Spleen (tissue), 11 donors: ENCODE measurements around the gene TWIST1. TPM values are rescaled to one million over a fixed set of nuclear protein-coding genes. Genes with fewer than 3 reads are reported as not detected.
A peak's percentile ranks its signal among the peaks of the same experiment; 100 is the strongest.

Source experiments
- DNase-seq: peaks from one replicate; pipeline ENCODE4 v3.0.0-alpha.2; 2020
- H3K27ac ChIP-seq, 8 donors: fragments of 200-600 bp; sonication (generic) in 7 of 8; 1 replicate in 4 of 8; 2 replicates in 4 of 8; pipeline versions ENCODE4 v1.5.0 to v1.8.0; 2016 to 2021; ENCODE audit warnings: inconsistent platforms in 4 of 8, mild to moderate bottlenecking in 4 of 8, moderate library complexity in 1 of 8
- H3K27me3 ChIP-seq, 7 donors: fragments of 200-600 bp; sonication (generic) in 6 of 7; replicated peaks in 1 of 7; 1 replicate in 4 of 7; 2 replicates in 3 of 7; pipeline versions ENCODE4 v1.5.0 to v1.8.0; 2016 to 2021; ENCODE audit warnings: inconsistent platforms in 3 of 7, mild to moderate bottlenecking in 1 of 7
- H3K36me3 ChIP-seq, 6 donors: fragments of 200-600 bp; sonication (generic) in 5 of 6; 1 replicate in 4 of 6; 2 replicates in 2 of 6; pipeline versions ENCODE4 v1.5.0 to v1.8.0; 2016 to 2021; ENCODE audit warnings: inconsistent platforms in 2 of 6
- H3K4me1 ChIP-seq, 6 donors: fragments of 200-600 bp; sonication (generic) in 5 of 6; 1 replicate in 3 of 6; 2 replicates in 3 of 6; pipeline versions ENCODE4 v1.5.0 to v1.8.0; 2016 to 2021; ENCODE audit warnings: inconsistent platforms in 3 of 6
- H3K4me3 ChIP-seq, 8 donors: fragments of 200-600 bp; sonication (generic) in 7 of 8; 1 replicate in 4 of 8; 2 replicates in 4 of 8; pipeline versions ENCODE4 v1.5.0 to v1.8.0; 2016 to 2021; ENCODE audit warnings: inconsistent platforms in 4 of 8, mild to moderate bottlenecking in 4 of 8, moderate library complexity in 2 of 8
- H3K9me3 ChIP-seq, 8 donors: fragments of 200-600 bp; sonication (generic) in 7 of 8; 1 replicate in 4 of 8; 2 replicates in 4 of 8; pipeline versions ENCODE4 v1.5.0 to v1.8.0; 2016 to 2021; ENCODE audit warnings: inconsistent platforms in 4 of 8
- POLR2A ChIP-seq, 3 donors: fragments of 450-650 bp; IDR thresholded peaks; one replicate each; pipeline ENCODE4 v1.5.1; 2017; ENCODE audit warnings: antibody characterized with exemption in 3 of 3, mild to moderate bottlenecking in 1 of 3
- POLR2AphosphoS5 ChIP-seq, 3 donors: sonication (generic); formaldehyde crosslinking; IDR thresholded peaks; one replicate each; pipeline ENCODE4 v1.5.1; 2017; ENCODE audit warnings: antibody characterized with exemption in 3 of 3
- WGBS, 5 donors: extraction: QIAGEN DNeasy Blood & Tissue Kit in 3 of 5; methylation state at CpG; one replicate each; pipeline versions ENCODE4 v1.1.5 to v1.1.7; 2013 to 2018; 5-methylcytosine and 5-hydroxymethylcytosine counted together
- intact Hi-C: fragments of 100-400 bp; cut with DNase I; formaldehyde crosslinking; loops from one replicate; pipeline ENCODE4 v1.15.0; 2023; ENCODE audit warnings: low total_unique reads
- polyA plus RNA-seq, 3 donors: library from polyadenylated mRNA; stranded (reverse); fragments of 200-250 nt; gene quantifications; one replicate each; pipeline ENCODE4 v1.2.1, GENCODE V29; 2013
- total RNA-seq, 7 donors: library from RNA; depleted of rRNA in 3 of 7; stranded (reverse); fragments of >200 nt in 3 of 7; fragmentation: NEBNext Ultra II Directional in 4 of 7; extraction: Animal tissue kit (Norgen Biotek cat#: 25700) in 4 of 7; gene quantifications; one replicate each; pipeline versions ENCODE4 v1.1.0 to v1.2.1, GENCODE V29; 2016 to 2021
- TF ChIP-seq, protein P1 (sequence below), 11 experiments: fragments of 200-600 bp in 7 of 11; fragments of 450-650 bp in 4 of 11; sonication (generic) in 4 of 11; IDR thresholded peaks in 8 of 11; conservative IDR thresholded peaks in 3 of 11; 1 replicate in 7 of 11; 2 replicates in 4 of 11; pipeline versions ENCODE4 v1.4.0 to v1.8.0; 2016 to 2021; ENCODE audit warnings: antibody characterized with exemption in 11 of 11, inconsistent platforms in 4 of 11, mild to moderate bottlenecking in 1 of 11
- donor health status: healthy with polysubstance abuse.
- donor health status: DM: no; HTN: no; CAD: no; lungs with moderate emphysema.
- donor health status: DM: no; HTN: no; CAD: no.
- donor health status: Bipolar disorder and iron deficiency.
- donor health status: healthy.
- donor health status: DM: no; HTN: no; CAD: no.
- donor health status: DM: yes; HTN: yes; CAD: no.

Gene TWIST1
- total and polyA plus RNA-seq, 10 donors = 0.33 TPM; not detected in 9

DNA sequence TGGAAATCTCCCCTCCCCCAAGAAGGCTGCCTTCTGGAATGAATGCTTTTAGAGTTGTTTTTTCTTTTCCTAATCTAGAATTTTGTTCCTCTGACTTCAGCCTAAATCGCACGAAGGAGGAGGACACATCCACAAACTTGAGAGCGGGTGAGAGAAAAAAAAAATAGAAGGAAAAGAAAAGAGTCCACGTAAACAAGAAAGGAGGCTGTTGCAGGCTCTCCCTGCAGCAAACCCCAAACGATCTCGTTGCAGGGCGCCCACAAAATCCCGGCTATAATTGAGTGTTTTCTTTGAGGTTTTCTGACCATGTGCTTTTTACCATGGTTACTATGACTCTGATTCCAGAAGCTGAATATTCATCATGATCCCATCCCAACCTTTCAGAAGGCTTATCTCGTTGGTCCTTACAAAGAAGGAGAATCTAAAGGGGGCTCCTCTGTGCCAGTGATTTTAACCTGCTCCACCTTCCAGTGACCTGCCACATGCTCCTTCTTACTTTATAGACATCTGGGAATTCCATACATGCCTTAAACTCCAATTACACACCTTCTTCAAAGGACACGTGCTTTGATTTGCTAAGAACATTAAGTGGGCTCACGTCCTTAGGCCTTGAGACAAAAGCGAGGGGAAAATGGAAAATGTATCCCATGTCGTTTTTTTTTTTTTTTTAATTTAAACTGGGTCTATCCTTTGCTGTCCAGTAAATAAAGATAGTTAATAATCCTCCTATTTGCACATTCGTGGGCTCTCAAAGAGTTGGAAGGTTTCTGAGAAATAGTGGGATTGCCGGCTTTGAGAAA is 5.8 kb downstream of the TWIST1 start:
- WGBS, 5 donors = 13 to 20% (median 18%) methylated on average over 15 of the region's 15 CpGs
- Histone ChIP-seq H3K27me3 (peaks cover 4 to 100% (median 97%) of the 10 kb centered on the region in 7 donors), H3K36me3 (no peaks in the 10 kb centered on the region), H3K27ac (no peak overlapping the region), H3K9me3 (no peaks in the 10 kb centered on the region), H3K4me1 (peaks cover 6 to 35% (median 26%) of the 10 kb centered on the region in 6 donors), H3K4me3 (peak overlapping the region in 1 of 8 donors; percentile 34)
- intact Hi-C loops = no loop called here
- no peak for DNase-seq
- TF ChIP-seq POLR2AphosphoS5 (IDR thresholded peaks at IDR 0.05) (no peak), POLR2A (IDR thresholded peaks at IDR 0.05) (no peak)
- TF ChIP-seq, protein P1, sequence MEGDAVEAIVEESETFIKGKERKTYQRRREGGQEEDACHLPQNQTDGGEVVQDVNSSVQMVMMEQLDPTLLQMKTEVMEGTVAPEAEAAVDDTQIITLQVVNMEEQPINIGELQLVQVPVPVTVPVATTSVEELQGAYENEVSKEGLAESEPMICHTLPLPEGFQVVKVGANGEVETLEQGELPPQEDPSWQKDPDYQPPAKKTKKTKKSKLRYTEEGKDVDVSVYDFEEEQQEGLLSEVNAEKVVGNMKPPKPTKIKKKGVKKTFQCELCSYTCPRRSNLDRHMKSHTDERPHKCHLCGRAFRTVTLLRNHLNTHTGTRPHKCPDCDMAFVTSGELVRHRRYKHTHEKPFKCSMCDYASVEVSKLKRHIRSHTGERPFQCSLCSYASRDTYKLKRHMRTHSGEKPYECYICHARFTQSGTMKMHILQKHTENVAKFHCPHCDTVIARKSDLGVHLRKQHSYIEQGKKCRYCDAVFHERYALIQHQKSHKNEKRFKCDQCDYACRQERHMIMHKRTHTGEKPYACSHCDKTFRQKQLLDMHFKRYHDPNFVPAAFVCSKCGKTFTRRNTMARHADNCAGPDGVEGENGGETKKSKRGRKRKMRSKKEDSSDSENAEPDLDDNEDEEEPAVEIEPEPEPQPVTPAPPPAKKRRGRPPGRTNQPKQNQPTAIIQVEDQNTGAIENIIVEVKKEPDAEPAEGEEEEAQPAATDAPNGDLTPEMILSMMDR (IDR thresholded peaks at IDR 0.05 in 8 of 11, conservative IDR thresholded peaks at IDR 0.05 in 3 of 11) = no peak

DNA sequence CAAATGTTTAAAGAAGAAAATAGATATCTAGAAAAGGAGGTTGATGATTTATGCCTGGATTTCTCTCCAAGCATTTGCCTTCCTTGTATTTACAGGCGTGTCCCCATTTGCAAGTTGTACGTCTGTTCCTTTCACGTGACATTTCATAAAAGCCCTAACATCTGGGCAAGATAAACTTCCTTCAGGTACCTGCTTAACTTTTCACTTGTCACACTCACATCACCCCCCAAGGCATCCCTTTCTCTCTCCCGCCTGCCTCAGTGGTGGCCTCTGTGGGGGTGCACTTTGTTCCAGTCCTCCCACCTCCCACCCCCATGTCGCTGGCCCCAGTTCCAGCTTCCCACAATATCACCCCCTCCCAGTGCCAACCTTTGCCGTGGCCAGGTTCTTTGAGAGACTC is 6.7 kb downstream of the TWIST1 start:
- Histone ChIP-seq H3K4me1 (peaks cover 0 to 35% (median 26%) of the 10 kb centered on the region in 6 donors), H3K36me3 (no peaks in the 10 kb centered on the region), H3K27me3 (peaks cover 4 to 100% (median 97%) of the 10 kb centered on the region in 7 donors), H3K9me3 (no peaks in the 10 kb centered on the region), H3K4me3 (no peak overlapping the region), H3K27ac (no peak overlapping the region)
- WGBS, 5 donors = 7 to 18% (median 10%) methylated on average over 6 of the region's 6 CpGs
- DNase-seq = no peak
- TF ChIP-seq, protein P1 (IDR thresholded peaks at IDR 0.05 in 8 of 11, conservative IDR thresholded peaks at IDR 0.05 in 3 of 11) = no peak
- no peak for TF ChIP-seq POLR2AphosphoS5 (IDR thresholded peaks at IDR 0.05)
- no peak for TF ChIP-seq POLR2A (IDR thresholded peaks at IDR 0.05)
- intact Hi-C loops = no loop called here

DNA sequence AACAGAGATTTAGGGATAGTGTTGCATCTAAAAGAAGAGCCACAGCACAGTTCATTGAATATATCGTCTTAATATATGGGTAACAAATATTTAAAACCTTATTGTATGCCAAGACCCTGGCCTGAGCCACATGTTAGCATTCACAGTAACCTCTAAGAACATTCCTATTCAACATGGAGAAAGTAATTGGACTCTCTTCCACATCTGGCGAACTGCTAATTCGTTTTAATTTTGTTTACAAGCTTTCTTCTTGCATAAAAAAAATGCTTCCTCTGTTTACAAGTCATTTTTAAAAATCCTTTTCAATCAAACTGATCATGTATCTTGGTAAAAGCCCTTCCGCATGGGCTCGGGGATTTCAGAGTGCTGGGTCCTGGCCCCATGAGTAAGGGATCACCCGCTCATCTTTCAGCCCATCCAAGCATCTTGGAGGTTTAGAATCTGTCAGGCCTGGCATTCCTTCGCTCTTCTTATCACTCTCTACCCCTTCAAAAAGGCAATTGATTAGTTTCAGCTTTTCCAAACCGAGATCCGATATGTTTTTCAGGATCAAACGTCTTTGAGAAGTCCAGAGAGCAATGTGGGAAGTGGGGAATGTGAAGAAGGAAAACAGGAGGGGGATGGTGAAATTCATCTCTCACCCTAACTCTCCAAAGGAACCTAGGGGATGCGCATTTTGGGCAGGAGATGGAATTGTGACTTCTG is 7.3 kb downstream of the TWIST1 start:
- no peak overlapping the region for H3K27ac ChIP-seq
- H3K4me3 ChIP-seq = no peak overlapping the region
- H3K27me3 ChIP-seq = peaks cover 4 to 100% (median 97%) of the 10 kb centered on the region in 7 donors
- intact Hi-C loops = no loop called here
- no peaks in the 10 kb centered on the region for H3K36me3 ChIP-seq
- WGBS, 5 donors = 12 to 19% (median 14%) methylated on average over 11 of the region's 11 CpGs
- TF ChIP-seq POLR2A (IDR thresholded peaks at IDR 0.05) (no peak), POLR2AphosphoS5 (IDR thresholded peaks at IDR 0.05) (no peak)
- TF ChIP-seq, protein P1 (IDR thresholded peaks at IDR 0.05 in 8 of 11, conservative IDR thresholded peaks at IDR 0.05 in 3 of 11) = no peak
- no peaks in the 10 kb centered on the region for H3K9me3 ChIP-seq
- DNase-seq = no peak
- peaks cover 0 to 33% (median 25%) of the 10 kb centered on the region in 6 donors for H3K4me1 ChIP-seq
